Activated naive CD8-positive, alpha-beta T cell (primary cell): Measurements from ENCODE around the gene GRXCR1.

Experiments used
- H3K27ac Mint-ChIP-seq: one replicate; pipeline ENCODE4 v1.8.0; 2021; ENCODE audit warnings: mixed read lengths
- H3K27me3 Mint-ChIP-seq: one replicate; pipeline ENCODE4 v1.8.0; 2021; ENCODE audit warnings: mixed read lengths
- H3K36me3 Mint-ChIP-seq: one replicate; pipeline ENCODE4 v1.8.0; 2021; ENCODE audit warnings: mixed read lengths
- H3K4me1 Mint-ChIP-seq: one replicate; pipeline ENCODE4 v1.8.0; 2021; ENCODE audit warnings: low read depth, mixed read lengths
- H3K4me3 Mint-ChIP-seq: one replicate; pipeline ENCODE4 v1.8.0; 2021; ENCODE audit warnings: mild to moderate bottlenecking, mixed read lengths
- H3K9me3 Mint-ChIP-seq: one replicate; pipeline ENCODE4 v1.8.0; 2021; ENCODE audit warnings: low read depth, mixed read lengths

Gene GRXCR1

DNA sequence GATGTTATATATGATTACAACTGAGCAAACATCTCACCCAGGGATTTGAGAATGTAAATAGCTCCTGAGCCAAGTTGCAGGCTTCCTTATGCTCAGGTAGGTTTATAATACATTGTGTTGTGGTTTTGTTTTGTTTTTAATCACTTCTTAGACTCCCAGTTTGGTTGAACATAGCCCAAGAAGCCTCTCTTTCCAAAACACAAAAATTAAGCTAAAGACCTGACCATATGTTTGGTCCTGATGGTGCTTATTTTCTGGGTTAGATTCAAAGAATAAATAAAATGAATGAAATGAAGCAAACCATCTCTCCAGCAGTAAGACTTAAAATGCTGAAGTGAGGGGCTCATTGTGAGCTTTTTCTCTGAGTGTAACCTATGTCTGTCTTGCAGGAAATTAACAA, 93.5 kb downstream of the GRXCR1 start:
- H3K9me3 Mint-ChIP-seq = peaks cover 13% of the 10 kb centered on the region
- no peaks in the 10 kb centered on the region for H3K27me3 Mint-ChIP-seq
- H3K36me3 Mint-ChIP-seq = no peaks in the 10 kb centered on the region
- H3K4me3 Mint-ChIP-seq = no peak overlapping the region
- H3K4me1 Mint-ChIP-seq = no peaks in the 10 kb centered on the region
- no peak overlapping the region for H3K27ac Mint-ChIP-seq

GRCh38 chr4:42995343-42995944, 102.9 kb downstream of the GRXCR1 start:
- H3K9me3 Mint-ChIP-seq = no peaks in the 10 kb centered on the region
- H3K36me3 Mint-ChIP-seq = no peaks in the 10 kb centered on the region
- H3K4me3 Mint-ChIP-seq = no peak overlapping the region
- H3K27me3 Mint-ChIP-seq = no peaks in the 10 kb centered on the region
- H3K27ac Mint-ChIP-seq = no peak overlapping the region
- H3K4me1 Mint-ChIP-seq = no peaks in the 10 kb centered on the region

GRCh38 chr4:43008793-43009192, 116.3 kb downstream of the GRXCR1 start:
- Mint-ChIP-seq H3K4me1 (no peaks in the 10 kb centered on the region), H3K27me3 (no peaks in the 10 kb centered on the region), H3K4me3 (no peak overlapping the region), H3K9me3 (peaks cover 21% of the 10 kb centered on the region), H3K36me3 (no peaks in the 10 kb centered on the region), H3K27ac (no peak overlapping the region)

GRCh38 chr4:43014256-43014655, 121.7 kb downstream of the GRXCR1 start:
- no peaks in the 10 kb centered on the region for H3K36me3 Mint-ChIP-seq
- H3K27me3 Mint-ChIP-seq = no peaks in the 10 kb centered on the region
- no peaks in the 10 kb centered on the region for H3K9me3 Mint-ChIP-seq
- no peak overlapping the region for H3K27ac Mint-ChIP-seq
- H3K4me1 Mint-ChIP-seq = no peaks in the 10 kb centered on the region
- no peak overlapping the region for H3K4me3 Mint-ChIP-seq

- Mint-ChIP-seq H3K4me1 (no peaks in the 10 kb centered on the region), H3K27me3 (peaks cover 2% of the 10 kb centered on the region), H3K9me3 (no peaks in the 10 kb centered on the region), H3K4me3 (no peak overlapping the region), H3K36me3 (no peaks in the 10 kb centered on the region), H3K27ac (no peak overlapping the region)
These were observed 149.1 kb downstream of the GRXCR1 start for GRCh38 chr4:43041632-43042031.

DNA sequence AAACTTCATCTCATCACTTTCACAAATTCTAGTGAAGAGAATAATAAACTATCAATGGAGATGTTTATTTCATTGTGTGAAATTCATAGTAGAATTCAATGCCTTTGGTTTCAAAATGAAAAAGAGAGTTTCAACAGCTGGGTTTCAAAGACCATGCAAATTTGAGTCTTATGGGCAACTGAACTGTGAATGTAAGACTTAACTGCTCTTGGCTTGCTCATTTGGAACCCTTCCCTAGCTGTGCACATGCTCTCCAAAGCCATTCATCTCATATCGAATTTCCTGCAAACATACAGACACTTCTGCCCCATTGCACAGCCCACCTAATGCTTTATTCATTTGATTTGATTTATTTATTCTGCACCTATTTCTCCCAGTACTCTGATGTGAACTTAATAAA, 154.5 kb downstream of the GRXCR1 start:
- no peak overlapping the region for H3K4me3 Mint-ChIP-seq
- no peaks in the 10 kb centered on the region for H3K36me3 Mint-ChIP-seq
- no peaks in the 10 kb centered on the region for H3K9me3 Mint-ChIP-seq
- peaks cover 2% of the 10 kb centered on the region for H3K27me3 Mint-ChIP-seq
- no peaks in the 10 kb centered on the region for H3K4me1 Mint-ChIP-seq
- H3K27ac Mint-ChIP-seq = no peak overlapping the region

- Mint-ChIP-seq H3K9me3 (no peaks in the 10 kb centered on the region), H3K4me3 (no peak overlapping the region), H3K36me3 (no peaks in the 10 kb centered on the region), H3K4me1 (no peaks in the 10 kb centered on the region), H3K27me3 (peaks cover 2% of the 10 kb centered on the region), H3K27ac (no peak overlapping the region)
These were observed 156.1 kb downstream of the GRXCR1 start for GRCh38 chr4:43048570-43048969.

DNA sequence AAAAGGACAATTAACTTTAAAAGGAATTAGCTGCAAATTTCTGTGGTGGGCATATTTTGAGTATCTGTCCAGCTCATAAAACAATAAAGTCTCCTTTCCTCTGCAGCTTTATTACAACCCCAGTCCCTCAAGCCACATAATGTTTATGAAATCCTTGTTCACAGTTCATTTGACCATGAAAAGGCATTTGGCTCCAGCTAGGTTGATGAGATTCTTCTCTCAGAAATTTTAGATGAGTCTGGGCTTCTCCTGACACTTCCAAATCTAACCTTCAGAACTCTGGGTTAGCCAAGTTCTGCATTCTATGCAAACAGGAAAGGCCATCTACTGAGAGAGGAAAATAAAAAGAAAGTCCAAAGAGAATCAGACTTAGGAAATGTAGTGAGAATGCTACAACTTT, 156.8 kb downstream of the GRXCR1 start:
- H3K36me3 Mint-ChIP-seq = no peaks in the 10 kb centered on the region
- H3K27ac Mint-ChIP-seq = no peak overlapping the region
- peaks cover 2% of the 10 kb centered on the region for H3K27me3 Mint-ChIP-seq
- no peak overlapping the region for H3K4me3 Mint-ChIP-seq
- H3K9me3 Mint-ChIP-seq = no peaks in the 10 kb centered on the region
- H3K4me1 Mint-ChIP-seq = no peaks in the 10 kb centered on the region

DNA sequence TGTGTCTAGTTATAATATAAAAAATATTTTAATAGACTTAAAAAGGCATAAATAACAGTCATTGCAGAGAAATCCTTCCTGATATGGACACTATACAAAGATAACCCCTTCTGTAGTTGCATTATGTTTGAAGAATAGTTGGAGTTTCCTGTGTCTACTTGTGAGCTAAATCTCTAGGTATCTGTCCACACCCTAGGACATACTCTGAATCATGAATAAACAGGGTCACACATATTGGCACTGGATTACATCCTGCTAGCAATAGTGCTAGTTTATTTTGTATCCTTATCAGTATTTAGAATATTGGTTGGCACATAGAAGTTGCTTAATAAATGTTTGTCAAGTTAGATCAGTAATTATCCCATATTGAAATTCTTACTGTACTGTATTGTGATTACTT, 173.9 kb downstream of the GRXCR1 start:
- H3K4me1 Mint-ChIP-seq = no peaks in the 10 kb centered on the region
- no peaks in the 10 kb centered on the region for H3K36me3 Mint-ChIP-seq
- no peak overlapping the region for H3K27ac Mint-ChIP-seq
- no peaks in the 10 kb centered on the region for H3K27me3 Mint-ChIP-seq
- H3K9me3 Mint-ChIP-seq = peaks cover 4% of the 10 kb centered on the region
- H3K4me3 Mint-ChIP-seq = no peak overlapping the region

GRCh38 chr4:43071069-43071468, 178.6 kb downstream of the GRXCR1 start:
- H3K4me3 Mint-ChIP-seq = no peak overlapping the region
- H3K9me3 Mint-ChIP-seq = peaks cover 5% of the 10 kb centered on the region
- no peaks in the 10 kb centered on the region for H3K27me3 Mint-ChIP-seq
- no peaks in the 10 kb centered on the region for H3K4me1 Mint-ChIP-seq
- H3K36me3 Mint-ChIP-seq = no peaks in the 10 kb centered on the region
- H3K27ac Mint-ChIP-seq = no peak overlapping the region
